ENCODE measurements around the gene OGFOD3.

DNA sequence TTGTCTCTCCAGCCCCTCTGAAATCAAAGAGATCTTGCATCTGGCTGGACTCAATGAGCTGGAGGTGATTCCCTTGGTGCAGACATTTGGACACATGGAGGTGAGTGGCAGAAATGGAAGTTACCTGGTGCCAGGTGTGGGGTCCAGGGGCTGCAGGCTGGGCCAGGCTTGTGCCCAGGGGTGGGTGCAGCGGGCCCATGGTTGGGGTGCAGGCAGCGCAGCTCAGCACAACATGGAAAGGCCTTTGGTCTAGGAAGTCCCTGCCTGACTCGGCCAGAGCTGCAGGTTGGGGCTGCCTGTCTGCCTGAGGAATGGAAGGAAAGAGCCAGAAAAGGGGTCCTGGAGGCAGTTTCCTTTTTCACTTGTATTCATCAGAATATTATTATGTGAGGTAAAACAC, 10.2 kb upstream of the OGFOD3 start:
- no peak for TF ChIP-seq POLR2A (IDR thresholded peaks at IDR 0.05)
- TF ChIP-seq, protein P1, sequence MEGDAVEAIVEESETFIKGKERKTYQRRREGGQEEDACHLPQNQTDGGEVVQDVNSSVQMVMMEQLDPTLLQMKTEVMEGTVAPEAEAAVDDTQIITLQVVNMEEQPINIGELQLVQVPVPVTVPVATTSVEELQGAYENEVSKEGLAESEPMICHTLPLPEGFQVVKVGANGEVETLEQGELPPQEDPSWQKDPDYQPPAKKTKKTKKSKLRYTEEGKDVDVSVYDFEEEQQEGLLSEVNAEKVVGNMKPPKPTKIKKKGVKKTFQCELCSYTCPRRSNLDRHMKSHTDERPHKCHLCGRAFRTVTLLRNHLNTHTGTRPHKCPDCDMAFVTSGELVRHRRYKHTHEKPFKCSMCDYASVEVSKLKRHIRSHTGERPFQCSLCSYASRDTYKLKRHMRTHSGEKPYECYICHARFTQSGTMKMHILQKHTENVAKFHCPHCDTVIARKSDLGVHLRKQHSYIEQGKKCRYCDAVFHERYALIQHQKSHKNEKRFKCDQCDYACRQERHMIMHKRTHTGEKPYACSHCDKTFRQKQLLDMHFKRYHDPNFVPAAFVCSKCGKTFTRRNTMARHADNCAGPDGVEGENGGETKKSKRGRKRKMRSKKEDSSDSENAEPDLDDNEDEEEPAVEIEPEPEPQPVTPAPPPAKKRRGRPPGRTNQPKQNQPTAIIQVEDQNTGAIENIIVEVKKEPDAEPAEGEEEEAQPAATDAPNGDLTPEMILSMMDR (IDR thresholded peaks at IDR 0.05) = no peak

Data from Peyer's patch (tissue), 4 donors.